VCaP (cell line): Measurements from ENCODE around the gene PCED1B.

Source experiments
- H3K27ac ChIP-seq: fragments of 450-650 bp; 2 replicates; pipeline ENCODE4 v1.5.1; 2017
- CTCF ChIP-seq: fragments of 450-650 bp; conservative IDR thresholded peaks from 2 replicates; pipeline ENCODE4 v1.5.1; 2017; ENCODE audit warnings: mild to moderate bottlenecking, moderate library complexity

PCED1B gene

GRCh38 chr12:47184229-47184628, 104.8 kb downstream of the PCED1B start:
- TF ChIP-seq CTCF = no peak
- peak overlapping the region; percentile 57 for H3K27ac ChIP-seq

GRCh38 chr12:47184813-47185212, 105.4 kb downstream of the PCED1B start:
- peak overlapping the region; percentile 57 for H3K27ac ChIP-seq
- no peak for TF ChIP-seq CTCF

GRCh38 chr12:47186246-47186645, 106.8 kb downstream of the PCED1B start:
- no peak for TF ChIP-seq CTCF

GRCh38 chr12:47188576-47189441, 109.4 kb downstream of the PCED1B start:
- TF ChIP-seq CTCF = no peak
- H3K27ac ChIP-seq = no peak overlapping the region

More at GRCh38 chr12:47186246-47186645, 106.8 kb downstream of the PCED1B start:
- H3K27ac ChIP-seq = no peak overlapping the region; the same call in 1 of the 2 replicates

- no peak for TF ChIP-seq CTCF
- no peak overlapping the region for H3K27ac ChIP-seq
These were observed 110.3 kb downstream of the PCED1B start for GRCh38 chr12:47189728-47190127.

GRCh38 chr12:47190271-47190750, 110.9 kb downstream of the PCED1B start:
- H3K27ac ChIP-seq = no peak overlapping the region
- no peak for TF ChIP-seq CTCF

GRCh38 chr12:47190905-47191304, 111.5 kb downstream of the PCED1B start:
- no peak for TF ChIP-seq CTCF
- H3K27ac ChIP-seq = no peak overlapping the region
